ENCODE measurements around the gene LINC01488.

DNA sequence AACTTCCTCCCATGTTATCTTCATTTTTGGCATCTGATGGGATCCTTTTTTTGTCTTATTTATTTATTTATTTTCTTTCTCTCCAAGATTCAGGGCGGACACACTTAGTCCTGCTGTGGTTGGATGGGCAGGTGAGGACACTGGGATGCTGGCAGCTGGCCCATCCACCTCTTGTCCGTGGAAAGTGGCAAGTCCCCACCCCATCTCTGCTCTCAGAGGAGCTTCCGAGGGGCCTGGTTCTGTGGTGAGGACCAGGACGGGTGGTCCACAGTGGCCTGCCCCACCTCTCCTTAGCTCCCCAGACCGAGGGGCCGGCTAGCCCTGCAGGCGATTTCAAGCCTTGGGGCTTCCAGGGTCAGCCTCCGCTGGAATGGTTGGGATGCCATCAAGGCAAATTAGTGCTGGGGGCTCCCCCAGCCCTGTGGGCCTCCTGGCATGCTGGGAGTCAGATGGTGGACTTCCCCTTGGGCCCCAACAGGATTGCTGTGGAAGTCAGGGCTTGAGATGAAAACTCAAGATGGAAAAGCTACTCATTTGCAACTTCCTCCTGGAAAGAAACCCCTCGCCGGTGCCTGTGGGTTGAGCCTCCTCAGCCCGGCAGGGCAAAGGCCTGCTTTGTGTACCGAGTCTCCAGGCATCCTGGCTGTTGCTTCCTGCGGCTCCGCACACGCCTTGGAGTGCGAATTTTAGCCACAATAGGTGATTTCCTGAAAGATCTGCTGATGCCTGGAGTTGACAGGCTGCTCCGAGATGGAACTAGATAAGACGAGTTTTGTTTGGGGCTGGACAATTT, 31.2 kb upstream of the LINC01488 start:
- no peak for TF ChIP-seq POLR2A (IDR thresholded peaks at IDR 0.05)
- TF ChIP-seq, protein P1, sequence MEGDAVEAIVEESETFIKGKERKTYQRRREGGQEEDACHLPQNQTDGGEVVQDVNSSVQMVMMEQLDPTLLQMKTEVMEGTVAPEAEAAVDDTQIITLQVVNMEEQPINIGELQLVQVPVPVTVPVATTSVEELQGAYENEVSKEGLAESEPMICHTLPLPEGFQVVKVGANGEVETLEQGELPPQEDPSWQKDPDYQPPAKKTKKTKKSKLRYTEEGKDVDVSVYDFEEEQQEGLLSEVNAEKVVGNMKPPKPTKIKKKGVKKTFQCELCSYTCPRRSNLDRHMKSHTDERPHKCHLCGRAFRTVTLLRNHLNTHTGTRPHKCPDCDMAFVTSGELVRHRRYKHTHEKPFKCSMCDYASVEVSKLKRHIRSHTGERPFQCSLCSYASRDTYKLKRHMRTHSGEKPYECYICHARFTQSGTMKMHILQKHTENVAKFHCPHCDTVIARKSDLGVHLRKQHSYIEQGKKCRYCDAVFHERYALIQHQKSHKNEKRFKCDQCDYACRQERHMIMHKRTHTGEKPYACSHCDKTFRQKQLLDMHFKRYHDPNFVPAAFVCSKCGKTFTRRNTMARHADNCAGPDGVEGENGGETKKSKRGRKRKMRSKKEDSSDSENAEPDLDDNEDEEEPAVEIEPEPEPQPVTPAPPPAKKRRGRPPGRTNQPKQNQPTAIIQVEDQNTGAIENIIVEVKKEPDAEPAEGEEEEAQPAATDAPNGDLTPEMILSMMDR (IDR thresholded peaks at IDR 0.05) = no peak

Data from sigmoid colon (tissue), 3 donors.